GM18511 (cell line): ENCODE measurements around the gene ZNF280D.
"Not testable (repeated sequence)": the region's sequence is repeated elsewhere in the genome, so short reads cannot be mapped to it uniquely, and the experiment has no call there.

Experiments used
- ATAC-seq: cut with Tn5 transposase; IDR thresholded peaks from one replicate; pipeline ENCODE4 v1.9.1; 2021; ENCODE audit warnings: mild to moderate bottlenecking, moderate library complexity; ENCODE audit not compliant: unreplicated experiment

The ZNF280D gene, protein sequence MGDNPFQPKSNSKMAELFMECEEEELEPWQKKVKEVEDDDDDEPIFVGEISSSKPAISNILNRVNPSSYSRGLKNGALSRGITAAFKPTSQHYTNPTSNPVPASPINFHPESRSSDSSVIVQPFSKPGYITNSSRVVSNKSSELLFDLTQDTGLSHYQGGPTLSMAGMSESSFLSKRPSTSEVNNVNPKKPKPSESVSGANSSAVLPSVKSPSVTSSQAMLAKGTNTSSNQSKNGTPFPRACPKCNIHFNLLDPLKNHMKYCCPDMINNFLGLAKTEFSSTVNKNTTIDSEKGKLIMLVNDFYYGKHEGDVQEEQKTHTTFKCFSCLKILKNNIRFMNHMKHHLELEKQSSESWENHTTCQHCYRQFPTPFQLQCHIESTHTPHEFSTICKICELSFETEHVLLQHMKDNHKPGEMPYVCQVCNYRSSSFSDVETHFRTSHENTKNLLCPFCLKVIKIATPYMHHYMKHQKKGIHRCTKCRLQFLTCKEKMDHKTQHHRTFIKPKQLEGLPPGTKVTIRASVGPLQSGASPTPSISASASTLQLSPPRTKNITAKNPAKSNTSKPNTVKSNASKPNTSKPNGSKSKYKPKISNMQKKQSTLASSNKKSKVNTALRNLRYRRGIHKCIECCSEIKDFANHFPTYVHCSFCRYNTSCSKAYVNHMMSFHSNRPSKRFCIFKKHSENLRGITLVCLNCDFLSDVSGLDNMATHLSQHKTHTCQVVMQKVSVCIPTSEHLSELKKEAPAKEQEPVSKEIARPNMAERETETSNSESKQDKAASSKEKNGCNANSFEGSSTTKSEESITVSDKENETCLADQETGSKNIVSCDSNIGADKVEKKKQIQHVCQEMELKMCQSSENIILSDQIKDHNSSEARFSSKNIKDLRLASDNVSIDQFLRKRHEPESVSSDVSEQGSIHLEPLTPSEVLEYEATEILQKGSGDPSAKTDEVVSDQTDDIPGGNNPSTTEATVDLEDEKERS

GRCh38 chr15:56733136-56734012 lies at the start of gene ZNF280D:
Gene ZNF280D (minus strand): TSS chr15:56733509. CDS start chr15:56707109, 26,400 bp downstream.
- ATAC-seq: peak; percentile 82

- ATAC-seq: no peak
These were observed 49.0 kb upstream of the ZNF280D start for GRCh38 chr15:56782306-56782705.

- ATAC-seq: no peak
These were observed 48.4 kb upstream of the ZNF280D start for GRCh38 chr15:56781666-56782065.

DNA sequence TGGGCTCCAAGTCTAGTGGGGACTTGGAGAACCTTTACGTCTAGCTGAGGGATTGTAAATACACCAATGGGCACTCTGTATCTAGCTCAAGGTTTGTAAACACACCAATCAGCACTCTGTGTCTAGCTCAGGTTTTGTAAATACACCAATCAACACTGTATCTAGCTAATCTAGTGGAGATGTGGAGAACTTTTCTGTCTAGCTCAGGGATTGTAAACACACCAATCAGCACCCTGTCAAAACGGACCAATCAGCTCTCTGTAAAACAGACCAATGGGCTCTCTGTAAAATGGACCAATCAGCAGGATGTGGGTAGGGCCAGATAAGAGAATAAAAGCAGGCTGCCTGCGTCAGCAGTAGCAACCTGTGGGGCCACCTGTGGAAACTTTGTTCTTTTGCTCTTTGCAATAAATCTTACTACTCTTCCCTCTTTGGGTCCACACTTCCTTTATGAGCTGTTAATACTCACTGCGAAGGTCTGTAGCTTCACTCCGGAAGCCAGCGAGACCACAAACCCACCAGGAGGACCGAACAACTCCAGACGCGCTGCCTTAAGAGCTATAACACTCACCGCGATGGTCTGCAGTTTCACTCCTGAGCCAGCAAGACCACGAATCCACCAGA lies 46.9 kb upstream of the ZNF280D start:
- not testable (repeated sequence) for ATAC-seq

GRCh38 chr15:56779449-56779848 lies 46.1 kb upstream of the ZNF280D start:
- not testable (repeated sequence) for ATAC-seq

GRCh38 chr15:56778761-56779160 lies 45.5 kb upstream of the ZNF280D start:
- ATAC-seq: no peak

GRCh38 chr15:56776839-56777238 lies 43.5 kb upstream of the ZNF280D start:
- no peak for ATAC-seq

DNA sequence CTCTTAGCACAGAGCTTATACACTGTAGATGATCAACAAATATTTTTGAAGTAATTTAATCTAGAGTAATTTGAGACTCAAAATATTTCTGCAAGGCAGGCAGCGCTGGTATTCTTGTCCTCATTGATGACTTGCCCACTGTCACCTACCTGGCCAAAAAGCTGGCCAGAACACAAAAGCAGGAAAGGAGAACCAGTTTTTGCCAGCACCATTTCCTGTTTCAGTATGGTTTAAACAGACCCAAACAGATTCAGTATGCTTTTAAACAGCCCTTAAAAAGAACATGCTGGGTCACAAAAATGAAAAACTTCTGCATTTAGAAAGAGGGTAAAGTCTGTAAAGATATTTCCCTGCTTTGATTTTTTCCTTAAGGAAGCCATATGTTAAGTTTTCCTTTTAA lies 42.3 kb upstream of the ZNF280D start:
- ATAC-seq: no peak

GRCh38 chr15:56774356-56774755 lies 41.0 kb upstream of the ZNF280D start:
- ATAC-seq: no peak

DNA sequence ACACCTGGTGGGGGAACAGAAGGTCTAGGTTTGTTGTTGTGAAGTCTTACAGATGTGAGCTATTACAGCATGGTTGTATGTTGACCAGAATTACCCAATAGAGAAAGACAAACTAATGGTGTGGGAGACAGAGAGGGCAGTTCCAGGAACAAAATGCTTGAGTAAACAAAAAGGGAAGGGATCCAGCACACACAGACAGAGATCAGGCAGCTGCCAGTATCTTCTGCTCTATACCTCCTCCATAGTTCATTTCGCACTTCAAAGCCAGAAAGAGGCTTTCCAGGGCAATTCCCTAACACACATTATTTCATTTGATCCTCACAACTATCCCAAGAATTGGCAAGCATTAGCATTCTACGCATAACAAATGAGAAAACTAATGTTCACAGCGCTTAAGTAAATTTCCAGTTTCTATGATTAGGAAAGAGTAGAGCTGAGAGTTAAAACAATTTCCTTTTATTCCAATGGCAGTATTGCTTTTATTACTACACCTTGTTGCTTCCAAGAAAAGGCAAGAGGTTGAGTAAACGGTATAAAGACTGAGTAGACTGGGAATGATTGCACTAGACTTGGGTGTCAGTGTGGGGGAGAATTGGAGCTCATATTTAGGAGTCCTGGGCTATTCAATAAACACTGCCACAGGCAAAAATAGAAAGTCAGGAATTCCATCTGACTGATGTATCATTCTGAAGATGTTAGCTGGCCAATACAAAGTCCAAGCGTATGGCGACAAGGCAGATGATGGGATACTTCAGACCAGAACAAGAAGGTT lies 39.7 kb upstream of the ZNF280D start:
- no peak for ATAC-seq

GRCh38 chr15:56770173-56770572 lies 36.9 kb upstream of the ZNF280D start:
- ATAC-seq: no peak

GRCh38 chr15:56767315-56767714 lies 34.0 kb upstream of the ZNF280D start:
- ATAC-seq: no peak

GRCh38 chr15:56765251-56765650 lies 31.9 kb upstream of the ZNF280D start:
- ATAC-seq: no peak

DNA sequence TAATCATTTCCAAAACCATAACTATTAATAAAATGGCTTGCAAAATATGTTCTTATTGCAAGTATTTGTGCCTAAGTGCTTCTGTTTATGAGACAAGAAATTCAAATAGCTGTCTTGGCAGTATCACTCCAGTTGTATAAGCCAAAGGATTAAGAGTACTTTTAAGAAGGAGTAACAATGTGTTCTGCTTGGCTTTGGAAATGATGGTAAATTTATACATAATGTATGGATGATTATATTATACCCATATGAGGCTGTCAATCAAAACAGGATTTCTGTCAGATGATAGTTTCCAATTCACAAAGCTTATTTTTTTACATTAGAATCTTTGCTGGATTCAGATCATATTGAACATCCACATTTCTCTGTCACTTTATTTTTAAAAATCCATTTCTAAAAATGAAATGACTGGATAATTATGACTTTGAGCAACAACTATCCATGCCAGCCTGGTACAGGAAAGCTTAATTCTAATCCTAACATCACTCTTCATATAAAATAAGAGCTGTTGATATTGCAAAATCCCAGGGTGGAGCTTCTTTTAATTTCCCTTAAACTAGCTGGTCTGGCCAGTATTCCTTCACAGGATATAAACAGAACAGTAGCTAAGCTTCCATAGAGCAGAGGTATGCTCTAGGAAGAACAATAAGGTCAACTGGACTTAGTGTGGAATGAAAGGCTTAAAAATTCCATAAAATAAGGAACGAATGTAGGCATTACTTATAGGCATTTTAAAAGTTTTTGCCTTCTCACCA lies 30.0 kb upstream of the ZNF280D start:
- ATAC-seq: no peak

DNA sequence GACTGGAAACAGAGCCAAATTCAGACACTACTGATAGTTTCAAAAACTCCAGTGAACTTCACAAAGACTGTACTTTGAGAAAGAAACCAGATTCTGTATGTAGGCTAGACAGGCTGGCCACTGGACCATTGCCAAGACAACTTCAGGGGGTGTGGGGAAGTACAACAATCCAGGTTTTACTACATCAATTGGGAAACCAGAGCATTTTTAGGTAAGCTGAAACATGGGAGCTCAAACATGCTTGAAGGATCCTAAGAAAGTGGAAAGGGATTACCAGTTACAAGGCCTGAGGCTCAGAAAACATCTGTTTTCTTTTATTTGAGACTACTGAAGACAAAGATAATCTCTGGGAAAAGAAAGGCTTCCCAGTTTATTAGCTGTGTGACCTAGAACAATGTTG lies 26.9 kb upstream of the ZNF280D start:
- ATAC-seq: no peak

DNA sequence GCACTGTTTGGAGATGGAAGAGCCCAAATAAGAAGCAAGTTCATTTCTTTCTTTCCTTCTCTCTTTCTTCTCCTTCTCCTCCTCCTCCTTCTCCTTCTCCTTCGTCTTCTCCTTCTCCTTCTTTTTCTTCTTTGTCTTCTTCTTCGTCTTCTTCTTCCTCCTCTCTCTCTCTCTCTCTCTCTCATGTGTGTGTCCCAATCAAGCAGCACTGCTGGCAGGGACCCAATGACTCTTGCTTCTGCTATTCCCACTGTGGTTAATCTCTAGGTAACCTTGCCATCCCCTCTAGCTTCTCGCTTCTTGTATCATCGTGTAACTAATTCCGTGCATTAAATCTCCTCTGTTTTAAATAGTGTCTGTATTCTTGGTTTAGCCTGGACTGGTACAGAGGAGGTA lies 26.1 kb upstream of the ZNF280D start:
- ATAC-seq: no peak

- no peak for ATAC-seq
These were observed 25.6 kb upstream of the ZNF280D start for GRCh38 chr15:56758770-56759449.

DNA sequence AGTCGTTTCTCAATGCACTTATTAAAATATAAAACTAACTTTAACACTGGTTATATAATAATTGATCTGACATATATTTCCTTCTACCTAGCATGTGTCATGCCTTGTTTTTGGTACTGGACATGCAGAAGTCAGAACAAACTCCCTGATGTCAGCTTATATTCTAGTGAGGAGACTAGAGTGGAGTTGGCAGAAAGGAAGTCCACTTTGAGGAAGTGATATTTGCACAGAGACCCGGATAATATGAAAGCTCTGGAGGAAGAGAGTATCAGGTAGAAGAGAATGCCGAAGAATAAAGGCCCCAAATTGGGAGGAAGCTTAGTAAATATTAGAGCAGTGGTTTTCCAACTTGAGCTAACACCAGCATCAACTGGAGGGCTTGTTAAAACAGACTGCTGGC lies 24.6 kb upstream of the ZNF280D start:
- no peak for ATAC-seq
